Neutrophil (primary cell): ENCODE results near the gene STUM.

Source experiments
- H3K27ac ChIP-seq: fragments of 200-600 bp; sonication (generic); 2 replicates; pipeline ENCODE4 v1.5.1; 2016; ENCODE audit warnings: mild to moderate bottlenecking, moderate library complexity
- H3K27me3 ChIP-seq: fragments of 200-600 bp; sonication (generic); 2 replicates; pipeline ENCODE4 v1.6.0; 2016; ENCODE audit warnings: mild to moderate bottlenecking
- H3K36me3 ChIP-seq: fragments of 200-600 bp; sonication (generic); 2 replicates; pipeline ENCODE4 v1.5.1; 2017
- H3K4me1 ChIP-seq, 2 experiments: fragments of 200-600 bp in 1 of 2; sonication (generic) in 1 of 2; 1 replicate in 1 of 2; 2 replicates in 1 of 2; pipeline versions ENCODE4 v1.5.1 to v1.6.1; 2013 to 2016; ENCODE audit warnings: low read depth in 1 of 2, low read length in 1 of 2, mild to moderate bottlenecking in 1 of 2, moderate library complexity in 1 of 2; ENCODE audit not compliant: control insufficient read depth in 1 of 2, insufficient read depth in 1 of 2
- H3K4me3 ChIP-seq, 2 experiments: fragments of 200-600 bp in 1 of 2; sonication (generic) in 1 of 2; 1 replicate in 1 of 2; 2 replicates in 1 of 2; pipeline ENCODE4 v1.5.1; 2013 to 2016; ENCODE audit warnings: low read depth in 1 of 2, low read length in 1 of 2, mild to moderate bottlenecking in 1 of 2, moderate library complexity in 1 of 2
- H3K9me3 ChIP-seq: fragments of 200-600 bp; sonication (generic); 2 replicates; pipeline ENCODE4 v1.5.1; 2016
- TF ChIP-seq, protein P1 (sequence below): fragments of 200-600 bp; sonication (generic); IDR thresholded peaks from 2 replicates; pipeline ENCODE4 v1.5.1; 2016; ENCODE audit warnings: antibody characterized with exemption

Gene STUM

DNA sequence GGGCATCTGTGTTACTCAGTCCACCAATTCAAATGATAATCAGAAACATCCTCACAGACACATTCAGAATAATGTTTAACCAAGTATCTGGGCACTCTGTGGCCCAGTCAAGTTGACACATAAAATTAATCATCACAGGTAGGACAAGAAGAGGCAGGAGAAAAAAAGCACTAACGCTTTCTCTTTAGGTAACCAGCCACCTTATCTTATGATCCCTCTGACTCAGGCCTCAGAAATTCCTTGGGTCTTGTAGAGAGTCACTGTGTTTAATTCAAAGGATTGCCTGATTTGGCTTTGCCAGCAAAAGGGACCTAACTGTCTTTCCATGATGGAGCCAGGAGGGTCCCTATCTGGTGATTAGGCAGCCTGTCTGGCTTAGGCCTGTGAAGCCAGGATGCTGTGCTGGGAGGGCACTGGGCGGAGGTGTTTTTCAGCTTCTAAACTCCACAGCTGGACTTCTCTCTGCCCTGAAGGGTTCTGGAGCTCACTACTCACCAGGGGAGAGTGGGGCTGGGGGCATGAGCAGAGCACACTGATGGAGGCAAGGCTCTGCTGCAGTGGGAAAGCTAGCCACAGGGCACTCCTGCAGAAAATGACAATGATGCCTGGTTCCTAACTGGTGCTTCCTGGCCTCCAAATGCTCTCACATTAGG lies 36.4 kb upstream of the STUM start:
- TF ChIP-seq, protein P1, sequence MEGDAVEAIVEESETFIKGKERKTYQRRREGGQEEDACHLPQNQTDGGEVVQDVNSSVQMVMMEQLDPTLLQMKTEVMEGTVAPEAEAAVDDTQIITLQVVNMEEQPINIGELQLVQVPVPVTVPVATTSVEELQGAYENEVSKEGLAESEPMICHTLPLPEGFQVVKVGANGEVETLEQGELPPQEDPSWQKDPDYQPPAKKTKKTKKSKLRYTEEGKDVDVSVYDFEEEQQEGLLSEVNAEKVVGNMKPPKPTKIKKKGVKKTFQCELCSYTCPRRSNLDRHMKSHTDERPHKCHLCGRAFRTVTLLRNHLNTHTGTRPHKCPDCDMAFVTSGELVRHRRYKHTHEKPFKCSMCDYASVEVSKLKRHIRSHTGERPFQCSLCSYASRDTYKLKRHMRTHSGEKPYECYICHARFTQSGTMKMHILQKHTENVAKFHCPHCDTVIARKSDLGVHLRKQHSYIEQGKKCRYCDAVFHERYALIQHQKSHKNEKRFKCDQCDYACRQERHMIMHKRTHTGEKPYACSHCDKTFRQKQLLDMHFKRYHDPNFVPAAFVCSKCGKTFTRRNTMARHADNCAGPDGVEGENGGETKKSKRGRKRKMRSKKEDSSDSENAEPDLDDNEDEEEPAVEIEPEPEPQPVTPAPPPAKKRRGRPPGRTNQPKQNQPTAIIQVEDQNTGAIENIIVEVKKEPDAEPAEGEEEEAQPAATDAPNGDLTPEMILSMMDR = no peak
- Histone ChIP-seq H3K9me3 (no peaks in the 10 kb centered on the region), H3K27me3 (peaks cover 4% of the 10 kb centered on the region), H3K36me3 (no peaks in the 10 kb centered on the region), H3K4me3 (no peak overlapping the region), H3K4me1 (no peaks in the 10 kb centered on the region), H3K27ac (no peak overlapping the region)

DNA sequence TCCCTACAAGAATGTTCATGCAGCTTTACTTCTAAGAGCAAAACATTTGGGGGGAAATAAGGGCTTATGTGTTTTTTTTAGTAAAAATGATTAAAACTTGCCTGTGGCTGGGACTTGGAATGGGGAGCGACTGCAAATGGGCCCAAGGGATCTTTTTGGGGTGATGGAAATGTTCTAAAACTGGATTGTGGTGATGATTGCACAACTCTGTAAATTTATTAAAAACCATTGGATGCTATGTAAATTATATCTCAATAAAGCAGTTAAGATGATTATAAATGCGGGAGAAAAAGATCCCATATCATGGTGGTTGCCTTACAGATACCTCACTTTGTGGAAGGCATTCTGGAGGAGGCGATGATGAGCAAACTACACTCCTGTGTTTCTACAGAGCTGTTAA lies 30.2 kb upstream of the STUM start:
- Histone ChIP-seq H3K27ac (no peak overlapping the region), H3K27me3 (peaks cover 9% of the 10 kb centered on the region), H3K4me1 (no peaks in the 10 kb centered on the region), H3K9me3 (no peaks in the 10 kb centered on the region), H3K4me3 (no peak overlapping the region), H3K36me3 (no peaks in the 10 kb centered on the region)
- TF ChIP-seq, protein P1 = no peak

DNA sequence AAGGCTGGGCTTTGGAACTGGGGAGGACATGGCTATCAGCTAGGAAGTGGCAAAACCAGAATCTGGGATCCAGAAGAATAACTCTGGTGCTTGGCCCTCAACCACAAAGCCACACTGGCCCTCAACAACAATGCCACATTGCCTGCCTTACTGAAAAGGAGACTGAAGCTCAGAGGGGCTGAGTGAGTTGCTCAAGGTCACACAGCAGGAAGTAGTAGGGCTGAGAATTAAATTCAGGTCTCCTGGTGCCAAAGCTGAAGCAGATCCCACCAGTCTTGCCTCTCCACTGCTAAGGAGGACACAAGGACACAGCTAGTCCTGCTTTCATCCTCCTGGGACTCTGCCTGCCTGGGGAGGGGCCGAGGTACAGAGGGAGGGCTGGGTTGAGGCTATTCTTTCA lies 29.4 kb upstream of the STUM start:
- TF ChIP-seq, protein P1 = no peak
- Histone ChIP-seq H3K4me3 (no peak overlapping the region), H3K36me3 (no peaks in the 10 kb centered on the region), H3K27ac (no peak overlapping the region), H3K4me1 (no peaks in the 10 kb centered on the region), H3K9me3 (no peaks in the 10 kb centered on the region), H3K27me3 (peaks cover 9% of the 10 kb centered on the region)

DNA sequence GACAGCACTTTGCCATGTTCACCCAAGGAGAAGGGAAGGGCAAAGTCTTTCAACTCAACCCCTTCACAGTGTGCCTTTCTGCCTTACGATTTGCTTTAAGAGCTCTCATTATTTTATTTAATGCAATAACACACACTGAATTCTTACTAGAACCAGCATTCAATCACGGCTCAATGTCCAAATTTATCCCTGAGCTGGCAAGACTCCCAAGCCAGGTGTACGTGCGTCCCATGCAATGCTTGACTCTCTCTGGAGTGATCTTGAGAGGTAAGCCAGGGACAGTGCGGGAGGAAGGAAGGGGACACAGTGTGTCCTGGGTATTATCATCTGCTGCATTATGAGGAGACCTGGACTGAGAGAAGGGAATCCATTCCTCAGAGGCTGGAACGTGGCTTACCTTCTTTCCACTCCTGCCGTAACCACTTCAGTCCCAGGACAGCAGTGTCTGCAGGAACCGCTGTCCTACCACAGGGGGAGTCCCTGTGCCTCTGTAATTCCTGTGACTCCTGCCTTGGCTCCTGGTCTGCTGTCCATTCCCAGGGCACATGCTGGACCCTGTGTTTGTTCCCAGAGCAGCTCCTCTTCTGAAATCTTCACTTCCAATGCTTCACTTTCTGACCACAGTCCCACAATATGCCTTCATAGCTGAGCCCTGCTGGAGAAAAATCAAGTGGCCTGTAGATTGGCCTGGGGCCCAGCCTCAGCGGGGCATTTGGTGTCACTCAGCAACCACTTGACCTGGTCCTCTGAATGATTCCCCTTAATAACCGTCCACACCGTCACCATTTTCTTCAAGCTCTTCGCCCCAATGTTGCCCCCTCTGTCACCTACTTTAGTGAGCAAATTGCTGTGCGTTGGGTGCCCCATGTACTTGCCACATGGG lies 28.6 kb upstream of the STUM start:
- Histone ChIP-seq H3K9me3 (no peaks in the 10 kb centered on the region), H3K27me3 (peaks cover 9% of the 10 kb centered on the region), H3K4me3 (no peak overlapping the region), H3K27ac (no peak overlapping the region), H3K36me3 (no peaks in the 10 kb centered on the region), H3K4me1 (no peaks in the 10 kb centered on the region)
- TF ChIP-seq, protein P1 = no peak

DNA sequence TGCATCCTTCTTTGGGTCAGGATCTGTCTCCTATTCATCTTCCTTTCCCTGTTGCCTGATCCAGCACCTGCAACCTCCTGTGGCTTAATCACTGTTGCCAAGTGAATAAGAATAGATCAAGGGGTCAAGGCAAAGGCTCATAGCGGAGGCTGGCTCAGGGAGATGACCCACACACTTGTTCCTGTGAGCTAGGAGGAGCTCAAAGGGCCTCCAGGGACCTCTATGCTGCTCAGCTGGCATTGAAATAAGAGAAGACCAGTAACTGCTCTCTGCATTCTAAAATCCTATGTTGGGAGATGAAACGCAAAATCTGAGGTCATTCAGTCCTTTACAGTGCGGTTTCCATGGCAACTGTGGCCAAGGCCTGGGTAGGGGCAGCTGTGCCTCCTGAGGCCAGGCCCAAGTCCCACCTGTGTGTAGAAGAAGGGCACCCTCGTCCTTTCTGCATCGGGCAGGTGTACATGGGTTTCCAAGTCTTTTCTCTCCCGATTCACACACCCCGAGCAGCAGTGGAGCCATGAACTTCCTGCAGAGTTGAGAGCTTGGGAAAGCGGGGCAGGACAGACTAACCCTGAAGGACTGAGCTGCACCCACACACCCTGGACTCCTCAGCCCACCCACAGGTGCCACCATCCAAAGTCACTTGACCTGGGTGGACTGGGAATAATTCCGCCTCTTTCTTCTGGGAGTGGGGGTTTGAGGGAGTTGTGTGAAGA lies 27.8 kb upstream of the STUM start:
- Histone ChIP-seq H3K9me3 (no peaks in the 10 kb centered on the region), H3K36me3 (no peaks in the 10 kb centered on the region), H3K27ac (no peak overlapping the region), H3K27me3 (peaks cover 9% of the 10 kb centered on the region), H3K4me3 (no peak overlapping the region), H3K4me1 (no peaks in the 10 kb centered on the region)
- TF ChIP-seq, protein P1 = no peak
